HCT116 (cell line): ENCODE results near the gene KRTAP24-1.

Experiments
- ATF3 ChIP-seq: IDR thresholded peaks from 2 replicates; pipeline ENCODE4 v1.6.1; 2012
- CTCF ChIP-seq, 3 experiments: fragments of 200-600 bp in 1 of 3; sonication (generic) in 1 of 3; IDR thresholded peaks in 2 of 3; conservative IDR thresholded peaks in 1 of 3; 2 replicates each; pipeline ENCODE4 v1.5.1; 2012 to 2017; ENCODE audit warnings: low read depth in 2 of 3, low read length in 2 of 3, antibody characterized with exemption in 1 of 3, borderline replicate concordance in 1 of 3, control low read depth in 1 of 3, mild to moderate bottlenecking in 1 of 3, mixed read lengths in 1 of 3, mixed run types in 1 of 3, moderate library complexity in 1 of 3; ENCODE audit not compliant: insufficient read depth in 1 of 3
- EGR1 ChIP-seq: IDR thresholded peaks from 2 replicates; pipeline ENCODE4 v1.6.1; 2012; ENCODE audit warnings: low read depth
- ELF1 ChIP-seq: IDR thresholded peaks from 2 replicates; pipeline ENCODE4 v1.6.1; 2012; ENCODE audit warnings: low read depth, borderline replicate concordance
- EZH2 ChIP-seq: fragments of 200-600 bp; sonication (generic); IDR thresholded peaks from 2 replicates; pipeline ENCODE4 v1.6.1; 2017; ENCODE audit warnings: antibody characterized with exemption, mixed run types
- MAX ChIP-seq: IDR thresholded peaks from 2 replicates; pipeline ENCODE4 v1.6.1; 2012
- RAD21 ChIP-seq: IDR thresholded peaks from 2 replicates; pipeline ENCODE4 v1.6.1; 2012; ENCODE audit warnings: low read depth, mild to moderate bottlenecking
- SP1 ChIP-seq: IDR thresholded peaks from 2 replicates; pipeline ENCODE4 v1.6.1; 2012; ENCODE audit warnings: low read depth
- ZNF274 ChIP-seq: fragments of 200-500 bp; sonication (Bioruptor generic); IDR thresholded peaks from 2 replicates; pipeline ENCODE4 v1.6.1; 2014; ENCODE audit warnings: mild to moderate bottlenecking, low read depth, low read length, inconsistent platforms

- TF ChIP-seq CTCF (IDR thresholded peaks at IDR 0.05 in 2 of 3, conservative IDR thresholded peaks at IDR 0.05 in 1 of 3; ENCODE audit: borderline replicate concordance in 1 of 3, insufficient read depth in 1 of 3, low read depth in 2 of 3, low read length in 2 of 3), result no peak
- TF ChIP-seq EGR1, result no peak
- TF ChIP-seq ATF3, result no peak
- no peak for TF ChIP-seq EZH2
- TF ChIP-seq ELF1, result no peak
- TF ChIP-seq ZNF274, result no peak
- TF ChIP-seq MAX, result no peak
- TF ChIP-seq RAD21, result no peak
- no peak for TF ChIP-seq SP1
These were observed 11.6 kb downstream of the KRTAP24-1 start for GRCh38 chr21:30271156-30271555.
